LHCN-M2 (cell line): ENCODE results near the gene RFT1. TPM values are rescaled to one million over a fixed set of nuclear protein-coding genes. Genes with fewer than 3 reads are reported as not detected.

Experiments
- DNase-seq: peaks from one replicate; pipeline ENCODE4 v3.0.0-alpha.2; 2012; ENCODE audit warnings: low read depth
- total RNA-seq: library from RNA; depleted of rRNA; stranded (reverse); fragments of >200 nt; gene quantifications from 2 replicates; pipeline ENCODE4 v1.2.3, GENCODE V29; 2014

The RFT1 gene
- total RNA-seq, 1 experiment from 2014 or later, result 23.2 TPM

DNA sequence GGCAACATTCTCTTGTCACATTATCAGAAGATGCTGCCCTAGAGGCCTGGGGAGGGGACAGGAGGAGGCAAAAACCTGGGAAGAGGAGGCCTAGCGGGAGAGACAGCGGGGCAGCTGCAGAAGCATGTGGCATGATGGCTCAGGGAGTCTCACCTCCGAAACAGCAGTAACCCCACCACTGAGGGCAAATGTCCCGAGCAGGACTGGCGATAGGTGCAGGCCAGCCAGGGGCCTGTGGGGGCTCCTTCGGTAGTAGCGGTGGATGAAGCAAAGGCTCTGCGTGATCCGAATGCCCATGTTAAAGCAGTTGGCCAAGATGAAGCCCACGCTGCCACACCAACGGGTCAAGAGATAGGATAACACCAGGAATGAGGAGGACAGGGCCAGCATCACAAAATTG lies 38.0 kb downstream of the RFT1 start:
- no peak for DNase-seq

DNA sequence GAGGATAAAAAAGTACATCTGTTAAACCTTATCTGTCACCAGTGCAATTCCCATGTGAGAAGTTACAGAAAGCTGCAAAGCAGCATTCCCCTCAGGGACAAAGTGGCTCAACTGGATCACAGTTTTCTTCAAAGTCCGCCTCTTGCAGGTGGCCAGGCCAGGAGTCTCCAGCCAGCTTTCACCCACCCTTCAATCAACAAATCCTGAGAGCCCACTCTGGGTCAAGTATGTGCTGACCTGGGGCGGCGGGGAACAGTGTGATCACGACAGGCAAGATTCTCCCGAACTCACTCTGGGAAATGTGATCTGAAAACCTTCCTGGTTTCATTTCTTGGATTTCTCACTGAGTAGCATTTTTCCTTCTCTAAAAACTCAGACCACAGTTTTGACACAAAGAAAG lies 39.2 kb downstream of the RFT1 start:
- DNase-seq, result no peak

DNA sequence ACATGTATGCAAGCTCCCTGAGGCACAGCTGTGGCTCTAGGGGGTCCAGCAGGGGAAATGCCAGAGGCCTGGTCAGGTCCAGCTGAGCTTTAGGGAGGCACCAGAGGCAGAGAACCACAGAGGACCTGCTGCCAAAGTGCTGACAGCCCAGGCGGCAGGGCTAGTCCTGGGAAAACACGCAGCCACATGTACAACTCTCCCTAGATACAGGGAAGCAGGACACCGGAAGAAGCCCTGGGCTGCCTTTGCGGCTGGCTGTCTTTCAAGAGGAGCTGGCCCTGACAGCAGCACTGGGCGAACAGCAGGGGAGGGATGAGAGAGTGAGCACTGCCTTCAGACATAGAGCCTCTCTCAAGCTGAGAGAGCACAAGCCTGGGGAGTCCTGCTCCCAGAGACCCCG lies 40.7 kb downstream of the RFT1 start:
- DNase-seq, result no peak

DNA sequence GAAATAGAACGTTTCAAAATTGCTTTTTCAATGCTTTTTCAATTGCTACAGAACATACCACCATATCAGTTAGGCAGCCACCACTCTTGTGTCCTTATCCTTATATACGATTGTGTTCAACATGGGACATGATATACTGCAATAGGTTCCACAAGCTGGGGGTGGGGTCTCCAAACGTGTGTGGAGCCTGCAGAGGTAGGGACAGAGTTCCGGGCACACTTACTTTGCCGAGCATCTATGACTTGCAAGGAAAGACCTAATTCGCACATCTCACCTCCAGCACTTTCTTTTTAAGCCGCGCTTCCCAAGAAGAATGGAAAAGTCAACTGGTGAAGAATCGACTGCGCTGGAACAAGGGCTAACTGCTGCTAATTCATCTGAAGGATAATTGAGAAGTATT lies 44.8 kb downstream of the RFT1 start:
- DNase-seq, result no peak

DNA sequence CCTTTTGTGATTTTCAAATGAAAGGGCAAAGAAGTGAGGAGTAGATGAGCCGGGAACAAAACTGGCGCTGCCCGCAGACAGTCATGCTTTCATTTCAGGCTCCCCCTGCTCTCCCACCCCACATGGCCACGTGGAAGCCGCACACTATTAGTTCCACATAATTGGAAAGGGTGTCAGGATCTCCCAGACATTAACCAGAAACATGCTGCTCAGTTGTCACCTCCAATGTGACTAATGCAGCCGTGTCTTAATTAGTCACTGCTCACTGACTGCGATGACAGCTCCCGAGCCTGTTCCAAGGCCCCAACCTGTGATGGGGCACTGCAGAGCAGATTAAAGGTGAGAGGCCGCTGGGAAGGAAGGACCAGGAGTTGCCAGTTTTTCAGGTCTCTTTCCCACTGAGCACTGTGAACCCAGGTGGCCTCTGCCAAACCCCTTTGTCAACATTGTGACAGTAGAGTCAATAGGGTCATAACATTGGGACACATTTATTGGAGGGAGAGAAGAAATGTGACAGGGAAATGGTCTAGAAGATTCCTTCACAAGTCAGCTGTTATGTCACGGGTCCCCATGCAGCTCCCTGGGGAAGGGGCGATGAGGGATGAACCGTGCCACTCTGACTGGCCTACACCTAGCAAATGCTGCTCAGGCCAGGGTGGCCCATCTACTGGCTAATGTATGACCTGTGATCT lies 45.8 kb downstream of the RFT1 start:
- DNase-seq, result no peak

DNA sequence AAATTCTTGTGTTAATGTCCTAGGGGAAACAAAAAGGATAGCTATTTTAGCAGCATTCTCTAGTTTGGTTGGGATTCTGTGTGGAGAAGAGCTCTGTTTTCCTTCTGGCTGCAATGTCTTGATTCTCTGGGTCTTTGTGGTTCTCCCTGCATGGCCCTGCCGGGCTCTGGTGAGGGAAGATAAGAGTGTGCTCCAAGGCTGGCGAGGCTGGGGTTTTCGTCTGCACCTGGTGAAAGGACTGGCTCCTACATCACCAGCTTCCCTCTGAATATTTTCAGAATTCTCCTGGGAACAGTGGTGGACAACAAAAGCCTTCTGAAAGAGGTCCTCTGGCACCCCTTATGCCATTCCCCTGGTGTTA lies 46.3 kb downstream of the RFT1 start:
- no peak for DNase-seq

- DNase-seq, result peak; percentile 17
Observed at GRCh38 chr3:53083521-53083920, 46.7 kb downstream of the RFT1 start.

DNA sequence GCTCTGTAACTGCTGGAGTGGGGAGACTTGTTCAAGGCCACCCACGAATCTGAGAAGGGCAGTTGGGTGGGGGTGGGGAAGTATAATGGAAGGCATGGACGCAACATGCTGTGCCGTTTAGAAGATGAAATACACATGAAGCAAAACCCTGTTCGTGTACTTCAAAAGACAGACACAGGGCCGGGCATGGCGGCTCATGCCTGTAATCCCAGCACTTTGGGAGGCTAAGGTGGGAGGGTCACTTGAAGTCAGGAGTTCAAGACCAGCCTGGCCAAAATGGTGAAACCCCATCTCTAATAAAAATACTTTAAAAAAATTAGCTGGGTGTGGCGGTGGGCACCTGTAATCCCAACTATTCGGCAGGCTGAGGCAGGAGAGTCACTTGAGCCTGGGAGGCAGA lies 47.5 kb downstream of the RFT1 start:
- no peak for DNase-seq

DNA sequence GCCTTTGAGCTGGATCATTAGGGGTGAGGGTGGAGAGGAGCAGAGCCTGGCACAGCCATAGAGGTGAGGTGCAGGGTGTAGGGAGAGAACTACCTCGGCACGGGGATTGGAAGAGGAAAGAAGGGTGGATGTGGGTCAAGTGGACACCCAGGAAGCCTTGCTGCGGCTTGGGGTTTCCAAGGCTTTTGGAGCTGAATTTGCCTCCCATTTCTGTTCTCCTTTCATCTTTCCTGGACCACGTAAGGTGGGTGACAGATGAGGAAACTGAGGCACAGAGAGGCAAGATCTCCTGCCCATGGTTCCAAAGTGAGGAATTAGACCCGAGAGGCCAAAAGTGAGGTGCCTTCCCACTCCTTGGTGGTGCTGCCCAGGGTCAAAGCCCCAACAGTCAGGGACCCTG lies 48.9 kb downstream of the RFT1 start:
- no peak for DNase-seq

- DNase-seq, result no peak
Observed at GRCh38 chr3:53080612-53081205, 49.5 kb downstream of the RFT1 start.

GRCh38 chr3:53079791-53080555 lies 50.3 kb downstream of the RFT1 start:
- no peak for DNase-seq

- no peak for DNase-seq
Observed at GRCh38 chr3:53079147-53079546, 51.1 kb downstream of the RFT1 start.

GRCh38 chr3:53078656-53079055 lies 51.6 kb downstream of the RFT1 start:
- DNase-seq, result no peak

GRCh38 chr3:53077476-53078220 lies 52.6 kb downstream of the RFT1 start:
- no peak for DNase-seq

GRCh38 chr3:53075743-53076140 lies 54.5 kb downstream of the RFT1 start:
- no peak for DNase-seq

DNA sequence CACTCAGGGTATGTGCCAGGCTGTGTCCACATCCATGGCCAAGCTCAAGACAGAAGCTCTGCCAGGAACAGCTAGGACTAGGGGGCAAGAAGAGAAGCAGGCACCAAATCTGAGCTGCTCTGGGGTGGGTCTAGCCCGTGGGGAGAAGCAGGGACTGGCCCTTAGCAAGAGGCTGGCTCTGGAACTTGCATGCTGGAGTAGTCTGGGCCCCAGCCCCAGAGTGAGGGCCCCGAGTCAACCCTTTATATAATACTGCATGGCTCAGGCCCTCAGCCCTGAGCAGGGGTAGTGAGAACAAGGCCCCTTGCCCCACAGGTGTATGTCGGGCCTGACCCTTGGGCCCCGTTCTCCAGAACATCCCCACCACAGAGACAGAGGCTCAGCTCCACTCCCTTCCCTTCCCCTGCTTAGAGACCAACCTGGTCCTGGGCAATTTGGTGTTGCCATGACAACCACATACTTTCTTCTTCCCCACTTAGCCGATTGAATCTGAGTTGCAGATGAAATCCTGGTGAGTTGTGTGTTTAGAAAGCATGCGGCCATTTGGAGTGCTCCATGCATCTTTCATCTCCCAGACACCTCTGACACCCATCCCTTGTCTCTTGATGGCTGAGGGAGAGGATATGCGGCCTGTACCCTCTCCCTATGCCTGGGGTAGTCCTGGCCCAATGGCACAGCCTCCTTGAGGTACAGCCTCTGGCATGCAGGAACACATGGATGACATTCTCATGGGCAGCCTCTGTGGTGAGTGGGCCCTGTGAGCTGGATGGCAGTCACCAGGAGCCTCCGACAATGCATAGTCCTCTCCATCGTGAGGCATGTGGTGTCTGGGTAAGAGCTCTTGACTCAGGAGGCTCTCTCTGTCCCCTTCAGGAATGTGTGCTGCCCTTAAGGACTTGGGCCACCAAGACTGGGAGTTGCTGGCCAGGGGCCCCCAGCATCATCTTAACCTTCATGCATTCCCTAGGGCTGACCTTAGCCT lies 55.2 kb downstream of the RFT1 start:
- DNase-seq, result no peak

DNA sequence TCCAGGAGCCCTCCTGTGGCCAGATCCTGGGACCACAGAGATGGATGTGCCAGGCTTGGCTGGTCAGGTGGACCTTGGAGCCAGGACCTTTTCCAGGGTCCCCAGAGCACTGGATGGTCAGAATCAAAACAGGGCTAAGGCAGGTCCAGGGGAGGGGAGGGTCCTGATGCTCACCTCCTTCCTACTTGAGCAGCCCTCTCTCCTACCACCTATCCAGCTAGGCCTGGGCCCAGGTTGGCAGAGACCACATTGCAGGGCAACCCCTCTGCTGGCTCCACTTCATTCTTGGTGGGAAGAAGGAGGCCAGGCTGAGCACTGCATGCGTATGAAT lies 55.9 kb downstream of the RFT1 start:
- no peak for DNase-seq

GRCh38 chr3:53073553-53074365 lies 56.5 kb downstream of the RFT1 start:
- DNase-seq, result no peak

DNA sequence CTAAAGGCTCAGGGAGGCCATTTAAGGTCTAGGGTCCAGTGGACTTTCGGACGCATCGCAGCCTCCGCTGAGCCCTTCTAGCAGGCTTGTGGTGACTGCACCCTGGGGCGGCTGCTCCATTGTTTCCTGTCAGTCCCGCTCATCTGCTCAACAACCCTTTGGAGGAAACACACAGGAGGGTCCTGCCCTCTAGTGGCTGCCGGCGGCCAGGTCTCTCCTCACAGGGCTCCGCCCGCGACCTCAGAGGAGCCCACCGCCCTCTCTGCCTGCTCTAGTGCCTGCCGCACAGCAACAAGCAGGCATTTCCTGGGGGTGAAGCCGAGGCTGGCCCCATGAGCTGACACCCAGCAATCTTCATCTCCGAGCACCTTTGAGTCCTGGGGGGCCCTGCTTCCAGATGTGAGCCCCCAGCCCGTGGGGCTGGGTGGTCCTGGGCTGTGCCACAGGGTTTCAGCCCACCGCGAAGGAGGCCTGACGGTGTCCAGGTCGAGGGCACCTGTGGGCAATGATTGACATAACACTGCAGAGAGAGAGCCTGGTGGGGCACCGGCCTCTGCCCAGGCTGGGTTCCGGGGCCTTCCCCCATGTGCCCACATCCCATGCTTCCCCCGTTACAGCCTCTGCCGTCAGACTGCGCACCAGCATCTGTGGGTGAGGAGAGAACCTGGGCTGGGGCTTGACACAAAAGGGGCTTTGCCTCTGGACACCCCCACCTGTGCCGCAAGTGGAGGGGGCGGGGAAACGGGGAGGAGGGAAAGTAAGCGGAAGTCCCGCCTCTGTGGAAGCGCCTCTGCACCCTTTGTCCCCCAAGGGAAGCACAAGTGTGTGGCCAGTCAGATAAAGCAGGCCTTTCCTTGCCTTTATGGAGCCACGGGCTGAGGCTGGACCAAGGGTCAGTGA lies 57.3 kb downstream of the RFT1 start:
- DNase-seq, result peak; percentile 69
